Fibroblast of skin of scalp (primary cell): ENCODE results near the gene PTP4A2.
"Not testable (repeated sequence)": the region's sequence is repeated elsewhere in the genome, so short reads cannot be mapped to it uniquely, and the experiment has no call there.

Experiments used
- DNase-seq: peaks from one replicate; pipeline ENCODE4 v3.0.0-alpha.2; 2013

Gene PTP4A2

GRCh38 chr1:31924839-31925238 is 13.3 kb downstream of the PTP4A2 start:
- DNase-seq = no peak

GRCh38 chr1:31923901-31924535 is 14.2 kb downstream of the PTP4A2 start:
- no peak for DNase-seq

DNA sequence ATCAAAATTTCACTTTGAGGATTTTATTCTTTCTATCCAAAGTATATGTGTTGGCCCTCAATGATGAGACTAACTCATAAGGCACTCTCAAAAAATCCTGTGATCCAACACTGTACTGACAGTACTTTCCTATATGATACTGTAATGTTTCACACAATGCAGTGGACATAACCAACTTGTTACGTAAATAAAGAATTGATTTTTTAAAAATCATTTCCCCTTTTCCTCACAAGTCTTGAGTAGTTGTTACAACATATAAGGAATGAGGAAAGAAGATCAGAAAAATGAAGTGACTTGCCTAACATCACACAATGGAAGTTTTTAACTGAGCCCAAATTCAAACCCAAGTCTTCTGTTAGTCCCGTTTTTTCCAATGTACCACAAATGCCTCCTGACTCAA is 17.2 kb downstream of the PTP4A2 start:
- DNase-seq = no peak

DNA sequence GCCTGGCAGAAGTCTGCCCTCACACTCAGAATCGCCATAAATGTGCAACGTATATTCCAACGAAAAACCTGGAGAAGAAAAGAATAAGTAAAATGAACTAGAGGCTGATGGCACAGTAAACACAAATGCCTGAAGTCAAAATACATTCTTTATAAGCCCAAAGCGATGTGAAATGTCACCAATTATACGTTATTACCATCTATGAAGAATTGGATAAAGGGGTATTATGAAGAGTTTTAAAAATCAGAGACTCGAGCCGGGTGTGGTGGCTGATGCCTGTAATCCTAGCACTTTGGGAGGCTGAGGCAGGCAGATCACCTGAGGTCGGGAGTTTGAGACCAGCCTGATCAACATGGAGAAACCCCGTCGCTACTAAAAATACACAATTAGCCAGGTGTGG is 18.6 kb downstream of the PTP4A2 start:
- DNase-seq = no peak

- DNase-seq = no peak
Measured at GRCh38 chr1:31915438-31915837, 22.7 kb downstream of the PTP4A2 start.

DNA sequence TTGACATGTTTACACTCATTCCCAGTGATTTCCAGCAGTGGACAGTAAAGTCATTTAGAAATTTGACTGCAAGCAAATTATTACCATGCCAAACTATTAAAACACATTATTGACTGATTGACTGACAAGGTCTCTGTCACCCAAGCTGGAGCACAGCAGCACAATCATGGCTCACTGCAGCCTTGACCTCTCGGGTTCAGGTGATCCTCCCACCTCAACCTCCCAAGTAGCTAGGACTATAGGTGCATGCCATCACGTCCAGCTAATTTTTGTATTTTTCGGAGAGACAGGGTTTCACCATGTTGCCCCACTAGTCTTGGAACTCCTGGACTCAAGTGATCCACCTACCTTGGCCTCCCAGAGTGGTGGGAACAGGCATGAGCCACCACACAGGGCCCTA is 24.2 kb downstream of the PTP4A2 start:
- no peak for DNase-seq

GRCh38 chr1:31912839-31913239 is 25.3 kb downstream of the PTP4A2 start:
- no peak for DNase-seq

GRCh38 chr1:31911994-31912780 is 26.0 kb downstream of the PTP4A2 start:
- no peak for DNase-seq

GRCh38 chr1:31910933-31911332 is 27.2 kb downstream of the PTP4A2 start:
- no peak for DNase-seq

DNA sequence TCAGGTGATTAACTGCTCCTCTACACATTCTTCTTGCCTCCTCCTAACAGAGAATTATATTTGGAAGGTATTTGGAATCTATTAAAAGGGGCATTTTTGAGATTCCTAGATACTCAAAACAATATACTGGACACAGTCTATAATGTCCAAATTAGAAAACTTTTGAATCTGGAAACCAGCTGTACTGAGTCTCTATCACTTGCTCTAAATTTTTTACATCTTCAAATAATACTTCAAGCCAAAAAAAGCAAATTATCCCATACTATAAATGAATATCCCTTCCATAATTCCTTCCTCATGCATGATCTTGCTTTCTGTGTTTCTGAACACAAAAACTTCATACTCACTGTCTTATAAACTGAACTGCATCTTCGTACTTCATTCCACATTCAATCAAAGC is 28.5 kb downstream of the PTP4A2 start:
- DNase-seq = no peak

- no peak for DNase-seq
Measured at GRCh38 chr1:31906557-31906956, 31.6 kb downstream of the PTP4A2 start.

DNA sequence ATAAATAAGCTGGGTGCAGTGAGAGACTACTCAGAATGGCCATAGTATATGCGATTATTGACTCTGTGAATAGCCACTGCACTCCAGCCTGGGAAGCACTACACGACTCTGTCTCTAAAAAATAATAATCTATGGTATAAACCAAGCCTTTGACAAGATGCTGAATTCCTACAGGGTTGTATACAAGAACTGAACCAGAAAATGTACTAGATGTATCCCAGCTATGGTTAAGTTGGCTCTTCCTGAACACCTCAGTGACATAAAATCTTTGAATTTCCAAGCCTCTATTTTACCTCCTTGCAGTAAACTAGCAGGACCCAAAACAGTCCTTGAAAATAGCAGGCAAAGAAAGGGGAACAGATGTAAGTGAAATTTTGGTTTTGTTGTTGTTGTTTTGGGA is 32.5 kb downstream of the PTP4A2 start:
- no peak for DNase-seq

DNA sequence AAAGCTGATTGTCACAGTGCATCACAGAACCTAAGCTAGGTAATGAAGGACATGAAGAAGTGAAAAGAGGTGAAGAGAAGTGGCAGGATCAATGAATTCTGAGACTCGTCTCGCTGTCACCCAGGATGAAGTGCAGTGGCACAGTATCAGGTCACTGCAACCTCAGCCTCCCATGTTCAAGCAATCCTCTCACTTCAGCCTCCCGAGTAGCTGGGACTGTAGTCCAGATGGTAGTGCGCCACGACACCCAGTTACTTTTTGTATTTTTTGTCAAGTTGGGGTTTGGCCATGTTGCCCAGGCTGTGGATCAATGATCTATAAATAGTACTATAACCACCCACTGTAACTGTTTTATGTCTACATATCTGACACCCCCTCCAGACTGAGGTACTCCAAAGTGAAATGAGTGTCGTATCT is 33.1 kb downstream of the PTP4A2 start:
- no peak for DNase-seq

DNA sequence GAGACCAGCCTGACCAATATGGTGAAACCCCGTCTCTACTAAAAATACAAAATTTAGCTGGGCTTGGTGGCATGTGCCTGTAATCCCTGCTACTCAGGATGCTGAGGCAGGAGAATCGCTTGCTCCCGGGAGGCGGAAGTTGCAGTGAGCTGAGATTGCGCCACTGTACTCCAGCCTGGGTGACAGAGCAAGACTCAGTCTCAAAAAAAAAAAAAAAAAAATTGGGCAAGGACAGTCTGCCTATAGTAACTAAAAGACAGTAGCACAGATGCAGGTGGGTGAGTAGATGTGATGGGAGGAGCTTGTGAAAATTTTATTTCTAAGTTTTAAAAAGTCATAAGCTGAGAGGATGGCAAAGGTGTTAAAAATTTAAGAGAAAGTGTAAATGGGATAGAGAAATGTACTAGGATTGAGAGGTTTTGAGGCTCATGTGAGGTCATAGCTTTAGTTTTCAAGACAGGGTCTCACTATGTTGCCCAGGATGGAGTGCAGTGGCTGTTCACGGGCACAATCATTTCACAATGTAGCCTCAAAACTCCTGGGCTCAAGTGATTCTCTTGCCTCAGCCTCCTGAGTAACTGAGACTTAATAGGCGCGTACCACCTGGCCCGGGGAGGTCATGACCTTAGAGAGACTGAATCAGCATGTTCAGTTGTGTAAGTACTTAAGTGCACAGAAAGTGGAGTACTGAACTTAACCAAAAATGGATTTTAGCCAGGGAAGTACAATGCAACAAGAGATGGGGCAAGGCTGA is 33.7 kb downstream of the PTP4A2 start:
- DNase-seq = no peak

- no peak for DNase-seq
Measured at GRCh38 chr1:31902510-31902860, 35.7 kb downstream of the PTP4A2 start.

DNA sequence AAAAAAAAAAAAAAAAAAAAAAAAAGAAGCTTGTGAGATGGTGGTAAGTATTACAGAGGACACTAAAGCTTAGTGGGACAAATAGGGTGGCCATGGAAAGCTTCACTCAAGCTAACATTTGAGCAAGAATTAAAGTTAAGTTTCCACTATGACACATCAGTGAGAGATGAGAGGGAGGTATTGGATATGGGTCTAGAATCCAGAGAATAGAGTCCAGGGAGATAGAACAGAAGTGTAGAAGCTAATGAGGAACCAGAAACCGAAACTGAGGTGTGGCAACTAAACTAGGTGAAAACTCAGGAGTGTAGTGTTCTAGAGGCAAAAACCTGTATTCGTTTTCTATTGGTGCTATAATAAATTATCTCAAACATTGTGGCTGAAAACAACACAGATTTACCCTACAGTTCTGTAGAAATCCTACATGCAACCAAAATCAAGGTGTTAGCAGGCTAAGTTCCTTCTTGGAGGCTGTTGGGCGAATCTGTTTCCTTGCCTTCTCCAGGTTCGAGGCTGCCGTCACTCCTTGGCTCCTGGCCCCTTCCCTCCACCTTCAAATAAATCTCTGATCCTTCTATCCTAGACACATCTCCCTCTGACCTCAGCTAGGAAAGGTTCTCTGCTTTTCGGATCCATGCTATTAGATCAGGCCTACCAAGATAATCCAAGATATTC is 36.2 kb downstream of the PTP4A2 start:
- no peak for DNase-seq

GRCh38 chr1:31900790-31901189 is 37.4 kb downstream of the PTP4A2 start:
- no peak for DNase-seq

DNA sequence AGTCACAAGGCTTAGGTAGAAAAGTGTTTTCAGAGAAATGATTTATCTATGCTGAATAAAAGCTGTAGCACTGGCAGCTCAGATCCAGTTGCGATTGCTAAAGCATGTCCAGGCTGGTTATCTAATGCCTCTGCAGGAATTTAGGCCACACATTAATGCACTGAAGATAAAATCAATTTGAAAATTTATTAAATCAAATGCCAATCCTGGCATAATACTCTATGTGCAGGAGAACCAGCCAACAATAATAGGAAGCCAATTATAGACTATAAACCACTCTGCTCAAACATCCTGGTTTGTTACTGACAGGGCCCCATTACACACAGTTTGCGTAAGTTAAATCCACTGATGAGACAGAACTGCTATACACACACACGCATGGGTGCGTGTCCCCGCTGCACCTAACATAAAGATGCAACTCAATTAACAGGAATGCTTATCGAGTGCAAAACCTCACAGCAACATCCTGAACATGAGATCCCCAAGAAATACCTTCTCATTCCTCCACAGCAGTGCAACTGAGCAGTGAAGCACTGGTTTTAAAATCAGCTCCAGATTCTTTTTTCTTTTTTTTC is 40.6 kb downstream of the PTP4A2 start:
- no peak for DNase-seq

GRCh38 chr1:31895474-31896198 is 42.5 kb downstream of the PTP4A2 start:
- DNase-seq = not testable (repeated sequence)

DNA sequence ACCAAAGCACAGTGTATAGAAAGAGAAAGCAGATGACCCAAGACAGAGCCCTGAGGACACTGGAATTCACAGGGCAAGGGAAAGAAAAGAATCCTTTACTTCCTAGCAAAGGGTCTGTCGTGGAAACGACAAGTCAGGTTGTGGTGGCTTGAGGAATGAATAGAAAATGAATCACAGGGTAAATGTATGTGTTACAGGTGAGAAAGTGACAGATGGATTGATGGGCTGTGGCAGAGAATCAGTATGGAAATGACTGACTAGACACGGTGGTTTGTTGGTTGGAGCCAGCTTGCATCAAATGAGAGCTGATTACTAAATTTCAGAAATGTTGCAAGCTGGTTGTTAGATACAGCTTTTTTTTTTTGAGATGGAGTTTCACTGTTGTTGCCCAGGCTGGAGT is 46.9 kb downstream of the PTP4A2 start:
- no peak for DNase-seq

DNA sequence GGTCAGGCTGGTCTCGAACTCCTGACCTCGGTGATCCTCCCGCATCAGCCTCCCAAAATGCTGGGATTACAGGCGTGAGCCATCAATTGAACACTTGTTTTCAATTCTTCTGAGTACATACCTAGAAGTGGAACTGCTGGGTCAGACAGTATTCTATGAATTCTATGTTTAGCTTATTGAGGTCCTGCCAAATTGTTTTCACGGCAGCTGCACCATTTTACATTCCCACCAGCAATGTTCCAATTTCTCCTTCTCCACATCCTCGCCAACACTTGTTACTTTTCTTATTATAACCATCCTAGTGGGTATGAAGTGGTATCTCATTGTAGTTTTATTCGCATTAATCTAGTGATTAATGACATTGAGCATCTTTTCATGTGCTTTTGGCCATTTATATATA is 49.9 kb downstream of the PTP4A2 start:
- no peak for DNase-seq

GRCh38 chr1:31886866-31887265 is 51.3 kb downstream of the PTP4A2 start:
- DNase-seq = peak; percentile 24
